Measurements from ENCODE around the gene SPACA4. TPM values are rescaled to one million over a fixed set of nuclear protein-coding genes. Genes with fewer than 3 reads are reported as not detected.
A peak's percentile ranks its signal among the peaks of the same experiment; 100 is the strongest.

The SPACA4 gene
- total and polyA plus RNA-seq, 9 of the 15 experiments (the other 6 are each of a cell fraction or from before 2014, with no cell fraction given), result not detected

DNA sequence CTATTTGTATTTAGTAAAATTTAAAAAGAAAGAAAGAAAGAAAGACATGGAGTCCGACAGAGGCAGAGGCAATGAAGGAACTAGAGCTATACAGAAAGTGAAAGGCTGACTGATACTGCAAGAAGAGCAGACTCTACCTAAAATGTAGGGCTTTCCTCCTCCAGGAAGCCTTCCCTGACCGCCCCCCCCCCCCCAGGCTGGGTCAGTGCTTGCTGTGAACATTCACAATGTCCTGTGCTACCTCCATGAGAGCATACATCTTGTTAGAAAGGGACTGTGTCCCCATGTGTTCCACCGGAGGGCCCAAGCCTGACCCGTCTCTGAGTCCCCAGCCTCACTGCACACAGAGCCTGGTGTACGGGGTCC, 45.1 kb downstream of the SPACA4 start (continued):
- TF ChIP-seq ZNF318 (IDR thresholded peaks at IDR 0.05; ENCODE audit: borderline replicate concordance in 1 of 2, low read depth in 1 of 2), result no peak
- peak; percentile 38 for TF ChIP-seq RBM25 (IDR thresholded peaks at IDR 0.05; ENCODE audit: low read depth, low read length, severe bottlenecking)
- no peak for TF ChIP-seq SIN3A (IDR thresholded peaks at IDR 0.05; ENCODE audit: borderline replicate concordance in 2 of 2, control insufficient read depth in 1 of 2, low read depth in 2 of 2, low read length in 2 of 2)
- TF ChIP-seq BRD9 (IDR thresholded peaks at IDR 0.05; ENCODE audit: low read depth, partially characterized antibody), result no peak
- no peak for TF ChIP-seq ZNF133 (CRISPR knock-in tag; IDR thresholded peaks at IDR 0.05)
- no peak for TF ChIP-seq HDGF (IDR thresholded peaks at IDR 0.05)
- no peak for TF ChIP-seq SP1 (CRISPR knock-in tag; IDR thresholded peaks at IDR 0.05)
- no peak for TF ChIP-seq SREBF1 (IDR thresholded peaks at IDR 0.05; ENCODE audit: borderline replicate concordance, low read depth, low read length)
- TF ChIP-seq KLF6 (CRISPR knock-in tag; IDR thresholded peaks at IDR 0.05; ENCODE audit: borderline replicate concordance), result no peak
- no peak for TF ChIP-seq KDM5B (IDR thresholded peaks at IDR 0.05; ENCODE audit: insufficient replicate concordance, low read depth, low read length)
- no peak for TF ChIP-seq ZFP1 (CRISPR knock-in tag; IDR thresholded peaks at IDR 0.05)
- TF ChIP-seq BCOR (IDR thresholded peaks at IDR 0.05), result peak; percentile 86
- TF ChIP-seq ZNF316 (IDR thresholded peaks at IDR 0.05), result no peak
- TF ChIP-seq ZNF75A (CRISPR knock-in tag; IDR thresholded peaks at IDR 0.05), result no peak
- TF ChIP-seq TFAM (CRISPR knock-in tag; conservative IDR thresholded peaks at IDR 0.05), result no peak
